PFSK-1 (cell line): ENCODE data around the gene PRKCE.

Source experiments
- REST ChIP-seq, 2 experiments: IDR thresholded peaks; 2 replicates each; pipeline versions ENCODE4 v1.6.1 to v1.8.0; 2011 to 2012; ENCODE audit warnings: low read depth in 2 of 2, low read length in 2 of 2, control low read depth in 1 of 2, inconsistent platforms in 1 of 2, mild to moderate bottlenecking in 1 of 2, moderate library complexity in 1 of 2; ENCODE audit not compliant: insufficient read depth in 1 of 2
- SIN3A ChIP-seq: IDR thresholded peaks from 2 replicates; pipeline ENCODE4 v1.6.1; 2012; ENCODE audit warnings: mild to moderate bottlenecking, low read length, moderate library complexity, borderline replicate concordance; ENCODE audit not compliant: insufficient read depth
- TAF1 ChIP-seq: IDR thresholded peaks from 2 replicates; pipeline ENCODE4 v1.6.1; 2012; ENCODE audit warnings: low read length, control low read depth, borderline replicate concordance; ENCODE audit not compliant: insufficient read depth

GRCh38 chr2:45851576-45852304, 200.3 kb downstream of the PRKCE start:
- TF ChIP-seq SIN3A (no peak), REST (IDR thresholded peaks at IDR 0.05; ENCODE audit: insufficient read depth in 1 of 2, low read depth in 2 of 2, low read length in 2 of 2) (no peak), TAF1 (no peak)
